HS-27A (cell line): ENCODE data around the gene RASAL1.

ENCODE experiments used
- DNase-seq: peaks from one replicate; pipeline ENCODE4 v3.0.0-alpha.2; 2012; ENCODE audit warnings: low read depth, missing footprints

Gene RASAL1

GRCh38 chr12:113116875-113117274, 18.7 kb downstream of the RASAL1 start:
- DNase-seq, result no peak

DNA sequence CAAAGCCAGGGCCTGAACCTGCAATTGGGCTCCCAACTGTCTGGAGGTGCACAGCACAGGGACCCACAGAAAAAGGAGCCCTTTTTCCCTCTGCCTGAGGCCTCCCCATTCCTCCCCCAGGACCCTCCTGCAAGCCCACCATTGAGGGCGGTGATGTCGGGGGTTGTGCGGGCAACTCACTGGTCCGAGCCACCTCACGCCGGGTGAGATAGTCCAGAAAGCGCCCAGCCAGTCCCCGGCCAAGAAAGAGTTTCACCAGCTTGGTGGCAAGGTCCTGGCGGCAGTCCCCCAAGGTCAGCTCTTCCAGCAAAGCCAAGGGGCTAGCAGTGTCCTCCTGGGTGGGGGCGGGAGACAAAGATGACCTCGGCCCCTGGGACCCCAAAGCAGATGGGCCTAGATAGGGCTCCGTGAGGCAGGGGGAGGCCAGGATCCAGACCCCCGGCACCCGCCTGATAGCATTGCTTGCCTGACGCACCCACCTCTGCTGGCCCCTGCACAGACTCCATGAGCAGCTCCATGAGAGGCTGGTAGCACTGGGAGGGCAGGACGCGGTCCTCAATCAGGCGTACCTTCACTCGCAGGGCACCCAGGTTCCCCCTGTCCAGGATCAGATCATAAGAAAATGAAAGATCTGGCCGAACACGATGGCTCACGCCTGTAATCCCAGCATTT, 20.0 kb downstream of the RASAL1 start:
- no peak for DNase-seq

DNA sequence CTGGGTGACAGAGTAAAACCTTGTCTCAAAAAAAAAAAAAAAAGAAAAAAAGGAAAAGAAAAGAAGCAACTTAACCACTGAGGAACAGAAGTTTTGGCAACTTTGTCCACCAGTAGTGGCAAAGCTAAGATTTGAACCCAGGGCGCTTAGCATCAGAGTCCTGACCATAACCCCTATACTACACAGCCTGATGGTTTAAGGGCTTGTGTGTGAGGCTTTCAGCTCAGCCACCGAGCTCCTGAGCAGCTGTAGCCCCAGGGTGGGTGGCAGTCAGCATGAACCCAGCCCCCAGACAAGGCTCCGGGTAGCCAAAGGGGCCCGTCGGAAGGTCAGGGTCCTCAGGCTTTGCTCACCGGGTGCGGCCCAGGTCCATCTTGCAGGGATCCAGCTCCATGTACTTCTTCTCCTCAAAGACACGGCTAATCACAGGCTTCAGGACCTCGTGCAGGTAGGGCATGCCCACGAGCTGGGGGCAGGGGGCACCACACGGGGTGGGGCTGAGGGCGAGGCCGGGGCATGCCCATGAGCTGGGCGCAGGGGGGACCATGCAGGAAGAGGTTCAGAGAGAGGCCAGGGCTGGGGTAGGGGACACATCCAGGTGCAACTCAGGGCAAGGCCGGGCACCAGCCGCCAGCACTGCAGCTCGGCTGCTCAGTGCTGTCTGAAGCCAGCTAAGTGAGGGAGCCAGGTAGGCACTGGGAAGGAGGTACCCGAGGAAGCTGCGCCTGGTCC, 20.9 kb downstream of the RASAL1 start:
- no peak for DNase-seq

- no peak for DNase-seq
Observed at GRCh38 chr12:113113397-113113796, 22.2 kb downstream of the RASAL1 start.

DNA sequence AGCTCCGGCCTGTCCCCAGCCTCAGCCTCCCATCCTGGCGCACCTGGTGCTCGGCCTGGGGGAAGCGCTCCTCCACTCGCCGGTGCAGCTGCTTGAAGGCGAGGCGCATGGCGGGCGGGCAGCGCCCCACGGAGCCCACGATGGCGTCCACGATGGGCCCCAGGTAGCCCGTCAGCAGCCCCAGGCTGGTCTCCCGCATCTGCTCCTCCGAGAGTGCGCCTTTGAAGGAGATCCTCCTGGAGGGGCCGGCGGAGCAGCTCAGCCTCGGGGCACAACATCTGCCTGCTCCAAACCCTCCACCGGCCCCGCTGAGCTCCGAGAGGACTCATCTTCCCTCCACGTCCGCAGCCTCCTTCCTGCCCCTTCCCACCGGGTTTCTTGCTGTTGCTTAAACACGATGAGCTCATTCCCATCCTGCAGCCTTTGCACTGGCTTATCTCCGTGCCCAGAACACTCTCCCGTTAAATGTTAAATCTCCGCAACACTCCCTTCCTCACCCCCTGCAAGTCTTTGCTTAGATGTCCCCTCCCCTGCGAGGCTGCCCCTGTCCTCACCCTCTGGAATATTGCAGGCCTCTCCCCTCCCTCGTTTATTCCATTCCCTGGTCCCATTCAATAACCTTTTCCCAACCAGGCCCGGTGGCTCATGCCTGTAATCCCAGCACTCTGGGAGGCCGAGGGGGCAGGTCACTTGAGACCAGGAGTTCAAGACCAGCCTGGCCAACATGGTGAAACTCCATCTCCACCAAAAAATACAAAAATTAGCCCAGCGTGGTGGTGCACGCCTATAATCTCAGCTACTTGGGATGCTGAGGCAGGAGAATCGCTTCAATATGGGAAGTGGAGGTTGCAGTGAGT, 23.3 kb downstream of the RASAL1 start:
- DNase-seq, result no peak

DNA sequence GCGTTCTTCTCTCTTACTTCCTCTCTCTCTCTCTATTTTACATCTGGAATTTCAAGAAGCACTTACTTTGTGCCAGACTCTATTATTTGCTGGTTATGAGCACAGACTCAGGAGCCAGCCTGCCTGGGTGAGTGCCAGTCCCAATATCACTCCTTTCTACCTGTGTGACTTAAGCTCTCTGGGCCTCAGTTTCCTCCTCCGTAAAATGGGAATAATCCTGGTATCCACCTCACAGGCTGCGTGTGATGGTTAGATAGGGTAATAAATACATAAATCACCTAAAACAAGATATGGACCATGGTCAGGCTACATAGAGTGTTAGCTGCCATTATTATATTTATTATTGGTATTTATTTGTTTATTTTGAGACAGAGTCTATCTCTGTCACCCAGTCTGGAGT, 24.3 kb downstream of the RASAL1 start:
- no peak for DNase-seq

GRCh38 chr12:113109872-113110599, 25.5 kb downstream of the RASAL1 start:
- DNase-seq, result no peak

DNA sequence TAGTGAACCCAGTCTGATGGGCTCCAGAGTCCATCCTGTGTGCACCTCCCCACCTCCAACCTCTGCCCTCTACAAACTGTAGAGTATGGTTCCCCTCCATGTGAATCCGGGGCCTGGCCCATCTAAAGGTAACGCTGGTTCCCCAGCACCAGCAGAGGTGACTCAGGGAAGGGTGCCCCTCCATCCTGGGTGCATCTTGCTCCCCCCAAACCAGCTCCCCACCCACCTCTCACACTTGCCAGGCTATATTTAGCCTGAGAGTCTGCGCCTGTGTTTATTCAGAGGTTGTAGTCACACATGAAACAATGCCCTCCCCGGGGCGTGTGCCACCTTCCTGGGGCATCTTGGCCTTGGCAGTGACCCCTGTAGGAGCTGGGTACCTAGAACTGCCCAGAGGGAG, 26.2 kb downstream of the RASAL1 start:
- DNase-seq, result no peak

DNA sequence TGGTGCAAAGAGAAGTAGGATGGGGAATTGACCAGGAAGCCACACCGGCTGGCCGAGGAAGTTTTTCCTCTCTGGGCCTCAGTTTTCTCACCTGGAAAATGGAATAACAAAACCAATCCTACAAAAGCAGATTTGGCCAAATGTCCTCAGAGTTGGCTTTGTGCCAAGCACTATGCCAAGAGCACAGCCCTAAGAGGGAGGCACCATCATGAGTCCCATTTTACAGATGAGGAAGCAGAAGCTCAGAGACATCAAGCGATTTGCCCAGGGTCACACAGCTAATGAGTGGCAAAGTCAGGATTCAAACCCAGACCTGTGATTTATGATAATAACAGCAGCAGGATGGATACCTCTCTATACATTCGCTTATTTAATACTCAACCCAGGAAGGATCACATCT, 27.3 kb downstream of the RASAL1 start:
- DNase-seq, result no peak

GRCh38 chr12:113106361-113106760, 29.2 kb downstream of the RASAL1 start:
- no peak for DNase-seq

- DNase-seq, result no peak
Observed at GRCh38 chr12:113105606-113106271, 29.8 kb downstream of the RASAL1 start.

GRCh38 chr12:113104953-113105510, 30.5 kb downstream of the RASAL1 start:
- no peak for DNase-seq

- no peak for DNase-seq
Observed at GRCh38 chr12:113103756-113104450, 31.7 kb downstream of the RASAL1 start.

- DNase-seq, result no peak
Observed at GRCh38 chr12:113102811-113103210, 32.8 kb downstream of the RASAL1 start.

DNA sequence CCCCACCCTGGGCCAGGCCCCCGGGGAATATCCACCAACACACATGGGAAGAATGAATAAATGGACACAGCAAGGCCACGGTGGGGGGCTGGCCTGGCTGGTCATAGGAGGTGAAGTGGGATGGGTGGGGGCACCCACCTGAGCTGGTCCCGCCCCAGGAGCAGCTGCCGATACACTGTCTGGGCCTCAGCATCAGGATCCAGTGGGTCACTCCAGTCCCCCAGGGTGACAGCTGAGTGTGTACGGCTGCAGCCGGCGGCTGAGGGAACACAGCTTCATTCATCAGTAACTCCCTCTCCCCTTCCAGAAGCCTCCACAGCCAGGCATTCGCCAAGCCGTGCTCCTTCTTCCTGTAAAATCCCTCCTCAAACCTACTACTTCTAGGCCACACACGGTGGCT, 33.8 kb downstream of the RASAL1 start:
- DNase-seq, result no peak

GRCh38 chr12:113099764-113100163, 35.8 kb downstream of the RASAL1 start:
- no peak for DNase-seq

DNA sequence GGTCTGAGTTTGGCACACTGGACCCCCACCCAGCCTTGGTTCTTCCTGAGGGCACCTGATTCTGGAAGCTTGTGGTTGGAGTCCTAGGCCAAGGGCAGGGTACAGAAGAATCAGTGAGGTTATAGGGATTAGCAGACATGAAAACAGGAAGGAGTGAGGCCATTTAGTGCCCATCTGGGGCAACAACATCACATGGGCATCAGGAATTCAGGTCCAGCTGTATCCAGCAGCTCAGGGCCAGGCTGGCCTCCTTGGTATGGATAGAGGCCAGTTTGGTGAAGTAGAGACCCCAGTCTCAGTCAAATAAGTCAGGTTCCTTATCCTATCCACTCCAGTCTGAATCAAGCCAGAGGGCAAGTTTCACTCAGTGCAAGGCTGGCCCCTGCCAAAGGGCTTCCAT, 36.2 kb downstream of the RASAL1 start:
- DNase-seq, result no peak

GRCh38 chr12:113098441-113099028, 37.0 kb downstream of the RASAL1 start:
- DNase-seq, result peak; percentile 57

DNA sequence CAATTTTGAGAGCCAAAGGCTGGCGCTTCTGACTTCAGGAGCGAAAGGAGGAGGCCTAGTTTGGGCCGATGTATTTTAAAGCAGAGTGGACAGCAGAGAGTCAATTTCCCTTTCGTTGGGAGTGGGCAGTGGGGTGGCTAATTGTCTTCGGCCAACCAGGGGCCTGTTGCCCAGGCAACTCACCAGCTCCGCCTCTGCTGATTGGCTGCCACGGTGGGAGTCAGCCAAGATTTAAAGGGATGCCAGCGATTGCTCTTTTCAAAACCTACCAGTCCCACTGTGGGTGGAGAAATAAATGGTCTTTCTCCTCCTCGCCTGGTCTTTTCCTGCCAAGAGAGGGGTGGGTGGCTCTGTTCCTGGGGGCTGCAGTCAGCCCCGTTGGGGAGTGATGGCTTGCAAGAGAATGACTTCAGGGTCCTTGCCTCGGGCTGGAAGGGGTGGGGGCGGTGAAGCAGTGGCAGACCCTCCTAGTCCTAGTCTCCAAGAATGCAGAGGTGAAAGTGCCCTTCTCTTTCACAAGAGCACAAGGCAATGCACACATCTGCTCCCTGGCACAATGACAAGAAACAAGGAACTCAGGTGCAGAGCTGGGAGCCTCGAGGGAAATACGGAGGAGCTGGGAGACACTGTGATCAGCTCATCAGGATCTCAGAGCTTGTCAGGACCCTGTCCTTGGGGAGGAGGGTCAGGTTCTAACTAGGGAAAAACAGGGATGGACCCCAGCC, 37.7 kb downstream of the RASAL1 start:
- DNase-seq, result no peak
